Karpas-422 (cell line): Measurements from ENCODE around the gene MICAL2. TPM values are rescaled to one million over a fixed set of nuclear protein-coding genes. Genes with fewer than 3 reads are reported as not detected.
A peak's percentile ranks its signal among the peaks of the same experiment; 100 is the strongest.

Source experiments
- DNase-seq: peaks from one replicate; pipeline ENCODE4 v3.0.0-alpha.2; 2015
- H2AFZ ChIP-seq: fragments of 200-600 bp; sonication (generic); 2 replicates; pipeline ENCODE4 v1.6.1; 2014; ENCODE audit warnings: antibody characterized with exemption, low read length, mixed read lengths
- H3K27ac ChIP-seq: fragments of 200-600 bp; sonication (generic); 2 replicates; pipeline ENCODE4 v1.5.1; 2014; ENCODE audit warnings: mild to moderate bottlenecking, low read length, moderate library complexity
- H3K27me3 ChIP-seq: fragments of 200-600 bp; sonication (generic); 2 replicates; pipeline ENCODE4 v1.6.1; 2014; ENCODE audit warnings: low read length, mixed read lengths
- H3K36me3 ChIP-seq: fragments of 200-600 bp; sonication (generic); 2 replicates; pipeline ENCODE4 v1.6.1; 2014; ENCODE audit warnings: low read length, mixed read lengths; ENCODE audit not compliant: insufficient read depth
- H3K4me1 ChIP-seq: fragments of 200-600 bp; sonication (generic); 2 replicates; pipeline ENCODE4 v1.6.1; 2014; ENCODE audit warnings: mild to moderate bottlenecking, low read length, mixed read lengths
- H3K4me2 ChIP-seq: fragments of 200-600 bp; sonication (generic); 2 replicates; pipeline ENCODE4 v1.6.1; 2014; ENCODE audit warnings: low read length, low read depth, mild to moderate bottlenecking; ENCODE audit not compliant: poor library complexity, severe bottlenecking
- H3K4me3 ChIP-seq: fragments of 200-600 bp; sonication (generic); 2 replicates; pipeline ENCODE4 v1.5.1; 2014; ENCODE audit warnings: mild to moderate bottlenecking, antibody characterized with exemption, low read length, mixed read lengths
- H3K79me2 ChIP-seq: fragments of 200-600 bp; sonication (generic); 2 replicates; pipeline ENCODE4 v1.6.1; 2014; ENCODE audit warnings: mild to moderate bottlenecking, low read length, mixed read lengths
- H3K9ac ChIP-seq: fragments of 200-600 bp; sonication (generic); 2 replicates; pipeline ENCODE4 v1.6.0; 2014; ENCODE audit warnings: low read length
- H3K9me2 ChIP-seq: fragments of 200-600 bp; sonication (generic), shearing (Covaris generic); replicated peaks from 2 replicates; pipeline ENCODE4 v1.6.0; 2014; ENCODE audit warnings: mild to moderate bottlenecking, low read length, moderate library complexity; ENCODE audit not compliant: insufficient read depth
- H3K9me3 ChIP-seq: fragments of 300-700, 200-600 bp; sonication (generic); 2 replicates; pipeline ENCODE4 v1.6.1; 2014; ENCODE audit warnings: low read length, mixed read lengths
- H4K20me1 ChIP-seq: fragments of 200-600 bp; sonication (generic); 2 replicates; pipeline ENCODE4 v1.6.1; 2014; ENCODE audit warnings: mild to moderate bottlenecking, antibody characterized with exemption, low read length, low read depth; ENCODE audit not compliant: insufficient read depth
- total RNA-seq: library from RNA; depleted of rRNA; stranded (reverse); fragments of >200 nt; shearing (Covaris generic); gene quantifications from 2 replicates; pipeline ENCODE4 v1.2.3, GENCODE V29; 2014; ENCODE audit warnings: low replicate concordance

The MICAL2 gene
- total RNA-seq, 1 experiment from 2014 or later, result 0.93 TPM

GRCh38 chr11:12122083-12122482, 11.7 kb downstream of the MICAL2 start:
- Histone ChIP-seq H4K20me1 (no peaks in the 10 kb centered on the region), H3K27ac (no peak overlapping the region), H3K27me3 (0 out of 2 replicates have a peak, but pooled peaks cover 3% of the 10 kb centered on the region), H2AFZ (no peak overlapping the region), H3K9me2 (no peaks in the 10 kb centered on the region), H3K4me3 (no peak overlapping the region), H3K79me2 (no peaks in the 10 kb centered on the region), H3K36me3 (no peaks in the 10 kb centered on the region), H3K4me2 (no peak overlapping the region), H3K9ac (no peak overlapping the region), H3K4me1 (no peaks in the 10 kb centered on the region), H3K9me3 (no peaks in the 10 kb centered on the region)
- DNase-seq, result peak; percentile 47

- H3K27me3 ChIP-seq, result 0 out of 2 replicates have a peak, but pooled peaks cover 3% of the 10 kb centered on the region
- H3K9me3 ChIP-seq, result no peaks in the 10 kb centered on the region
- H3K9me2 ChIP-seq, result no peaks in the 10 kb centered on the region
- H3K27ac ChIP-seq, result no peak overlapping the region
- DNase-seq, result no peak
- no peaks in the 10 kb centered on the region for H3K4me1 ChIP-seq
- no peaks in the 10 kb centered on the region for H3K79me2 ChIP-seq
- H3K36me3 ChIP-seq, result no peaks in the 10 kb centered on the region
- H3K4me2 ChIP-seq, result no peak overlapping the region
- H2AFZ ChIP-seq, result no peak overlapping the region
- no peaks in the 10 kb centered on the region for H4K20me1 ChIP-seq
- no peak overlapping the region for H3K9ac ChIP-seq
- H3K4me3 ChIP-seq, result no peak overlapping the region
These were observed 12.9 kb downstream of the MICAL2 start for GRCh38 chr11:12123273-12123672.

- H3K4me2 ChIP-seq, result no peak overlapping the region
- no peaks in the 10 kb centered on the region for H3K9me2 ChIP-seq
- H3K4me3 ChIP-seq, result no peak overlapping the region
- no peak for DNase-seq
- no peak overlapping the region for H3K27ac ChIP-seq
- H3K4me1 ChIP-seq, result no peaks in the 10 kb centered on the region
- no peaks in the 10 kb centered on the region for H3K9me3 ChIP-seq
- 0 out of 2 replicates have a peak, but pooled peaks cover 3% of the 10 kb centered on the region for H3K27me3 ChIP-seq
- no peaks in the 10 kb centered on the region for H3K79me2 ChIP-seq
- H4K20me1 ChIP-seq, result no peaks in the 10 kb centered on the region
- no peak overlapping the region for H3K9ac ChIP-seq
- H3K36me3 ChIP-seq, result no peaks in the 10 kb centered on the region
- no peak overlapping the region for H2AFZ ChIP-seq
These were observed 13.4 kb downstream of the MICAL2 start for GRCh38 chr11:12123799-12124198.

- Histone ChIP-seq H3K9ac (no peak overlapping the region), H3K4me1 (no peaks in the 10 kb centered on the region), H3K27me3 (0 out of 2 replicates have a peak, but pooled peaks cover 3% of the 10 kb centered on the region), H2AFZ (no peak overlapping the region), H3K27ac (no peak overlapping the region), H3K4me2 (no peak overlapping the region), H3K4me3 (no peak overlapping the region), H3K79me2 (no peaks in the 10 kb centered on the region), H3K36me3 (no peaks in the 10 kb centered on the region), H3K9me3 (no peaks in the 10 kb centered on the region), H4K20me1 (no peaks in the 10 kb centered on the region), H3K9me2 (no peaks in the 10 kb centered on the region)
- DNase-seq, result no peak
These were observed 13.9 kb downstream of the MICAL2 start for GRCh38 chr11:12124306-12124705.

- H2AFZ ChIP-seq, result no peak overlapping the region
- H3K79me2 ChIP-seq, result no peaks in the 10 kb centered on the region
- H3K9me3 ChIP-seq, result no peaks in the 10 kb centered on the region
- H3K4me1 ChIP-seq, result no peaks in the 10 kb centered on the region
- no peaks in the 10 kb centered on the region for H3K36me3 ChIP-seq
- H3K9ac ChIP-seq, result no peak overlapping the region
- H3K27me3 ChIP-seq, result 0 out of 2 replicates have a peak, but pooled peaks cover 3% of the 10 kb centered on the region
- H3K27ac ChIP-seq, result no peak overlapping the region
- no peaks in the 10 kb centered on the region for H4K20me1 ChIP-seq
- no peak overlapping the region for H3K4me3 ChIP-seq
- no peak overlapping the region for H3K4me2 ChIP-seq
- H3K9me2 ChIP-seq, result no peaks in the 10 kb centered on the region
- DNase-seq, result no peak
These were observed 15.3 kb downstream of the MICAL2 start for GRCh38 chr11:12125609-12126149.

GRCh38 chr11:12126344-12127019, 16.1 kb downstream of the MICAL2 start:
- Histone ChIP-seq H3K79me2 (no peaks in the 10 kb centered on the region), H3K9ac (no peak overlapping the region), H3K4me2 (no peak overlapping the region), H3K4me3 (no peak overlapping the region), H4K20me1 (no peaks in the 10 kb centered on the region), H3K36me3 (no peaks in the 10 kb centered on the region), H2AFZ (no peak overlapping the region), H3K27ac (no peak overlapping the region), H3K9me2 (no peaks in the 10 kb centered on the region), H3K4me1 (no peaks in the 10 kb centered on the region), H3K27me3 (0 out of 2 replicates have a peak, but pooled peaks cover 3% of the 10 kb centered on the region), H3K9me3 (no peaks in the 10 kb centered on the region)
- no peak for DNase-seq

- H3K9me3 ChIP-seq, result no peaks in the 10 kb centered on the region
- H3K4me3 ChIP-seq, result no peak overlapping the region
- H3K4me2 ChIP-seq, result no peak overlapping the region
- no peaks in the 10 kb centered on the region for H3K9me2 ChIP-seq
- no peak overlapping the region for H2AFZ ChIP-seq
- H3K27me3 ChIP-seq, result 0 out of 2 replicates have a peak, but pooled peaks cover 3% of the 10 kb centered on the region
- no peaks in the 10 kb centered on the region for H3K4me1 ChIP-seq
- no peaks in the 10 kb centered on the region for H3K79me2 ChIP-seq
- no peak for DNase-seq
- no peak overlapping the region for H3K9ac ChIP-seq
- H4K20me1 ChIP-seq, result no peaks in the 10 kb centered on the region
- no peak overlapping the region for H3K27ac ChIP-seq
- no peaks in the 10 kb centered on the region for H3K36me3 ChIP-seq
These were observed 17.0 kb downstream of the MICAL2 start for GRCh38 chr11:12127206-12127898.

GRCh38 chr11:12128301-12128751, 17.9 kb downstream of the MICAL2 start:
- no peak overlapping the region for H3K4me3 ChIP-seq
- 0 out of 2 replicates have a peak, but pooled peaks cover 3% of the 10 kb centered on the region for H3K27me3 ChIP-seq
- no peak overlapping the region for H3K27ac ChIP-seq
- no peak overlapping the region for H3K9ac ChIP-seq
- no peak for DNase-seq
- H4K20me1 ChIP-seq, result no peaks in the 10 kb centered on the region
- H2AFZ ChIP-seq, result no peak overlapping the region
- no peaks in the 10 kb centered on the region for H3K4me1 ChIP-seq
- no peaks in the 10 kb centered on the region for H3K9me2 ChIP-seq
- H3K4me2 ChIP-seq, result no peak overlapping the region
- no peaks in the 10 kb centered on the region for H3K9me3 ChIP-seq
- H3K79me2 ChIP-seq, result no peaks in the 10 kb centered on the region
- H3K36me3 ChIP-seq, result no peaks in the 10 kb centered on the region
